GM19438 (cell line): ENCODE measurements around the gene ELOVL1.

ENCODE experiments used
- ATAC-seq: cut with Tn5 transposase; IDR thresholded peaks from one replicate; pipeline ENCODE4 v1.9.1; 2021; ENCODE audit warnings: low read depth; ENCODE audit not compliant: unreplicated experiment

The ELOVL1 gene

GRCh38 chr1:43358121-43358745, 9.6 kb downstream of the ELOVL1 start:
- peak; percentile 34 for ATAC-seq

GRCh38 chr1:43357251-43357650, 10.6 kb downstream of the ELOVL1 start:
- no peak for ATAC-seq

GRCh38 chr1:43354936-43355335, 12.9 kb downstream of the ELOVL1 start:
- ATAC-seq = no peak

GRCh38 chr1:43354471-43354870, 13.3 kb downstream of the ELOVL1 start:
- no peak for ATAC-seq

DNA sequence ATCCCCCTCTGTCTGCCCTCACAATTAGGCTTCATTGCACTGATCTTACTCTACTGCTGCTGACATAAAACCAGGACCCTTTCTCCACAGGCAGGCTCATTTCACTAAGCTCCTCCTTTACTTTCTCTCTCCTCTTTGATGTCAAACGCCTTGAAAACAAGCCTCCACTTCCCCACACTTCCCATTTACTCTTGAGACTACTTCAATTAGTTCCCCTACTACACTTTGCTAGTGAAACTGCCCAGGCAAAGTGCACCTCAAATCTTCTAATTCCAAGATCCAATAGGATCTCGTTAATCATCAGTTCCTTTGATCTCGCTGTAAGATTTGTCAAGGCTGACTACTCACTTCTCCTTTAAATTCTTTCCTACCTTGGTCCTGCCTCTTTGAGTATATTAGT, 14.9 kb downstream of the ELOVL1 start:
- ATAC-seq = no peak

DNA sequence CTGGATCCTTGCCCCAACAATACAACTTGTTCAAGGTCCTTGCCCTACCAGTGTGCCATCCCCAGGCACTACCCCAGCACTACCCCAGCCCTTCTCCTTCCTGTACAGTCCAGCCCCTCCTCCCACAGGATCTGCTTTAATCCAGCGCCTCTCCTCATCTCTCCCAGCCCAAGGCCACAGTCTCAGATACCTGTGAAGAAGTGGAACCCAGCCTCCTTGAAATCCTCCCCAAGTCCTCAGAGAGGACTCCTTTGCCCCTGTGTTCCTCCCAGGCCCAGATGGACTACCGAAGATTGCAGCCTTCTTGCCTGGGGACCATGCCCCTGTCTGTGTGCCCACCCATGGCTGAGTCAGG, 15.5 kb downstream of the ELOVL1 start:
- ATAC-seq = no peak

DNA sequence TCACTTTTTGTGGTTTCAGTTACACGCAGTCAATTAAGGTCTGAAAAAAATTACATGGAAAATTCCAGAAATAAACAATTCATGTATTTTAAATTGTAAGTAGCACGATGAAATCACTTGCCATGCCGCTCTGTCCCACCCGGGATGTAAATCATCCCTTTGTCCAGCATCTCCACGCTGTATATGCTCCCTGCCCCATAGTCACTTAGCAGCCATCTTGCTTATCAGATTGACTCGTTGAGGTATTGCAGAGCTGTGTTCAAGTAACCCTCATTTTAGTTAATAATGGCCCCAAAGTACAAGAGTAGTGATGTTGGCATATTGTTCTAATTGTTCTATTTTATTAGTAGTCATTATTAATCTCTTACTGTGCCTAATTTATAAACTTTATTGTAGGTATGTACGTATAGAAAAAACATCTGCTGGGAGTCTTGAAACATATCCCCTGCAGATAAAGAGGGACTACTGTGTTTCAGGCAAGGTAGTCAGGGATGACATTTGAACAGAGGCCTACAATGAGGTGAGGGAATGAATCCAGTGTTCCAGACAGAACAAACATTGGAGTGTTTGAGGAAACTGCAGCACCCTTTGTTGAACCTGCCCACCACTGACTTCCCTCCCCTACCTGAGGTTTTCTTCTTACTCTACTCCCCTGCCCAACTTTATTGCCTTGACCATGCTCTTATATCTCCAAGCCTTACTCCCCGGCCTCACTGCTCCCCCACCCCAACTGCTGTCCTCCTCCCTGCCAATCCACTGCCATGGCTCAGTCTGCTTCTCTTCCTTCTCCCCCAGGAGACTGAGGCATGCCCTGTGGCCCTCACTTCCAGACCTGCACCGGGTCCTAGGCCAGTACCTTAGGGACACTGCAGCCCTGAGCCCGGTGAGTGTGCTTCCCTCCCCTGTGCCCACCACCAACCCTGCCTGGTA, 16.1 kb downstream of the ELOVL1 start:
- ATAC-seq = no peak

GRCh38 chr1:43350976-43351375, 16.8 kb downstream of the ELOVL1 start:
- ATAC-seq = no peak

DNA sequence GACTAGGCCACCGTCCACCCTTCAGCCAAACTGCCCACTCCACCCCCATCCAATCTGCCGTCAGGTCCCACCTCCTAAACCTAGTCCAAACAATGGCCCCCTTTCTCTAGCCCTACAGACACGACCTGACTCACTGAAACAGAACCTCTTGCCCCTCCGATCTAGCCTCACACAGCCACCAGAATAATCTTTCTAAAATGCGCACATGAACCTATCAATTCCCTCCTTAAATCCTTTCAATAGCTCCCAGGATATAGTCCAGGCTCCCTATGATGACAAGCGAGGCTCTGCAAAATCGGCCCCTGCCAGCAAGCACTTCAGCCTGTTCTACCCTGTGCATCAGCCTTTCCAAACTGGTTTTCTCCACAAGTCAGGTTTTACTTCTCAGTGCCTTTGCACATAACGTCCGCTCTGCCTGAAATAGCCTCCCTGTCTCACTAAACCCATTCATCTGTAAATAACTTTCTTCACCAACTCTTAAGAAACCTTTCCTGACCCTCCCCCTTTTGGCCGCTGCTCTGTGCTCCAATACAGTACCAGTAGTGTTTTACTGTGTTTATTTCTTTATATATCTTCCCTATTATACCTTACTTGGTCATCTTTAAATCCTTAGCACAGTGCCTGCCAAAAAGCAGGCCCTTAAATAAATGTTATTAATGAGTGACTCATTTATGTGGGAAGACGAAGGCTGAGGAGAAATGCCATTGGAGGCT, 18.1 kb downstream of the ELOVL1 start:
- no peak for ATAC-seq

DNA sequence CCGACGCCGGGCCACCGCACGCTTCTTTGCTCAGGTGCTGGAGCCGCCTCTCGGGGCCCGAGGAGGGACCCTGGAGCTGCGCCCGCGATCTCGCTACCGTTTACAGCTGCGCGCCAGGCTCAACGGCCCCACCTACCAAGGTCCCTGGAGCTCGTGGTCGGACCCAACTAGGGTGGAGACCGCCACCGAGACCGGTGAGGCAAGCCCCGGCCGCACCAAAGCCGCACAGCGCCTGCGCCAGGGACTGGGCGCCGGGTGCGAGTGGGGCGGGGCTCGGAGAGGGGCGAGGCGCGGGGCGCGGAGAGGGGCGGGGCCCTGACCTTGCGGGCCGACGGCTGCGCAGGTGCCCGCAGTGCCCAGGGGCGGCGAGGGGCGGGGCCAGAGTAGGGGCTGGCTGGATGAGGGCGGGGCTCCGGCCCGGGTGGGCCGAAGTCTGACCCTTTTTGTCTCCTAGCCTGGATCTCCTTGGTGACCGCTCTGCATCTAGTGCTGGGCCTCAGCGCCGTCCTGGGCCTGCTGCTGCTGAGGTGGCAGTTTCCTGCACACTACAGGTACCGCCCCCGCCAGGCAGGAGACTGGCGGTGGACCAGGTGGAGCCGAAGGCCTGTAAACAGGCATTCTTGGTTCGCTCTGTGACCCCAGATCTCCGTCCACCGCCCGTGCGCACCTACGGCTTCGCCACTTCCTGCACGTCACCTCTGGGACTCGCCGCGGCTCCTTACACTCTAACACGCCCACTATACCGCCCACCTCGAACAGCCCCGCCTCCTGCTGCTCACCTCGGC, 18.8 kb downstream of the ELOVL1 start:
- ATAC-seq = no peak

DNA sequence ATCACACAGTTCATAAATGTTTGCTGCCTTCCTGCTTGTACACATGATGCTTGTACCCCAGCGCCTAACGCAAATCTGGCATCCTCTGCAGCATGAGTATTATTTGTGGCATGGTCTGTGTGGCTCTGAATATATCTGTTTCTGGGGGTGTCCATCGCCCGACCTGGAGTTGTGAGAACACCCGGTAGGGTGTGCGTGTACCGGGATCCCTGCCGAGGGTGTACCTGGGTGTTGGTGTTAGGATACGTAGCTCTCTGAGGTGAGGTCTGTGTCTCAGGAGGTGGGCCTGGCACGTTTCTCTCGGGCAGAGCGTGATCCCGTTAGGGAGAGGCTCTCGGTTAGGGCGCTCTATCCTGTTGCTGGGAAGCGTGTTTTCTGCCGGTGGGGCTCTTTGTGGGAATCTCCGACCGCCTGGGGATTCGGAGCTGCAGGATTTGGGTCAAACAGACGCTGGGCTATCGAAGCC, 19.4 kb downstream of the ELOVL1 start:
- no peak for ATAC-seq

DNA sequence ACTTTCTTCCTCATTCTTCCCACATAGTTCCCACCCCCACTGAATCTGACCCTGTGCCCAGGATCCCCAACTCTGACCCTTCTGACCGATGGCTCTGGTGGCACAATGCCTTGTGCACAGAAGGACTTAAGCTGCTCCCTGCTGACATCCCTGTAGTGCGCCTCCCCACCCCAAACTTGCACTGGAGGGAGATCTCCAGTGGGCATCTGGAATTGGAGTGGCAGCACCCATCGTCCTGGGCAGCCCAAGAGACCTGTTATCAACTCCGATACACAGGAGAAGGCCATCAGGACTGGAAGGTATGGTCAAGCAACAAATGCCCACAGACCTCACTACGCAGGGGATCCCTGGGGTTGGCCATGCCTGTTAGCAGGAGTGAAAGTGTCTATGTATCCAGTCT, 21.2 kb downstream of the ELOVL1 start:
- ATAC-seq = no peak

DNA sequence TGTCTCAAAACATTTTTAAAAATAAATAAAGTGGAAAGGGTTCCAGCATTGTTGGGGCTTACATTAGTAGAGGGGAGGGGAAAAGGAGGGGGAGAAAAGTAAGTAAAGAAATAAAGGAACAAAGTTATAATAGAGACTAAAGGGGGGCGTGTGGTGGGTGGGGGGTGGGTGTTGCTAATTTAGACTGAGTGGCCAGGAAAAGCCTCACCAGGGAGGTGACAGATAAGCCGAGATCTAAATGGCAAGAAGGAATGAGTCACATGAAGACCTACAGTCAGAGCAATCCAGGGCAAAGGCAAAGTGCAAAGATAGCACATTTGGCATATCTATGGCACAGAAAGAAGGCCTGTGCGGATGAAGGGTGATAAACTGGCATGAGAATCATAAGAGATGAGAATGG, 22.7 kb downstream of the ELOVL1 start:
- ATAC-seq = no peak

- ATAC-seq = no peak
Measured at GRCh38 chr1:43344267-43344850, 23.5 kb downstream of the ELOVL1 start.

- no peak for ATAC-seq
Measured at GRCh38 chr1:43340559-43340958, 27.3 kb downstream of the ELOVL1 start.

GRCh38 chr1:43339584-43340232, 28.1 kb downstream of the ELOVL1 start:
- ATAC-seq = no peak

DNA sequence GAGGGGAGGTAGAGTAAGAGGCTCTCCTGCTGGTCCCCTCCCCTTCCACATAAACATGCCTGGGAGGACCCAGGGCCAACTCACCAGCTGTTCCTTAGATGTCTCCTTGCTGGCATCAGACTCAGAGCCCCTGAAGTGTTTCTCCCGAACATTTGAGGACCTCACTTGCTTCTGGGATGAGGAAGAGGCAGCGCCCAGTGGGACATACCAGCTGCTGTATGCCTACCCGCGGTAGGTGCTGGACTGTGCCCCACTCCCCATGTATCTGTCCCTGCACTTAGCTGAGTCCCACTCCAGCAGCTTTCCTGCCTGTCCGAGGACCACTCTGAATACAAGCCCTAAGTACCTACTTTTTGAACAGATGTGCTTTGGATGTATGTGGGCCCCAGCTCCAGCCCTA, 29.8 kb downstream of the ELOVL1 start:
- ATAC-seq = no peak

DNA sequence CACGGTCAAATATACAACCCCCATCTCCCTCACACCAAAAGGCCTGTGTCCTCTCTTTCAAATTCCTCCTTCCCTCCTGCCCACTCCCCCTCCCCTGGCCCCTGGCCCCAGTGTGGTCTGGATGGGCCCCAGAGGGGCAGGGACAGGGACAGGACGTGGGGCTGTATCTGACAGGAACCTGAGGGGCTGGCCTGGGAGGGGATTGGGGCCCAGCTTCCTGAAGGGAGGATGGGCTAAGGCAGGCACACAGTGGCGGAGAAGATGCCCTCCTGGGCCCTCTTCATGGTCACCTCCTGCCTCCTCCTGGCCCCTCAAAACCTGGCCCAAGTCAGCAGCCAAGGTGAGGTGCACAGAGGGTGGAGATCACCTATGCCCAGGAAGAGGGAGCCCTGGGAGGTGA, 30.2 kb downstream of the ELOVL1 start, which contains the start of gene MPL:
Gene MPL (plus strand): TSS at position 231 of the 400 bp plus-strand sequence. CDS start 31 bp downstream, at position 262.
- no peak for ATAC-seq

DNA sequence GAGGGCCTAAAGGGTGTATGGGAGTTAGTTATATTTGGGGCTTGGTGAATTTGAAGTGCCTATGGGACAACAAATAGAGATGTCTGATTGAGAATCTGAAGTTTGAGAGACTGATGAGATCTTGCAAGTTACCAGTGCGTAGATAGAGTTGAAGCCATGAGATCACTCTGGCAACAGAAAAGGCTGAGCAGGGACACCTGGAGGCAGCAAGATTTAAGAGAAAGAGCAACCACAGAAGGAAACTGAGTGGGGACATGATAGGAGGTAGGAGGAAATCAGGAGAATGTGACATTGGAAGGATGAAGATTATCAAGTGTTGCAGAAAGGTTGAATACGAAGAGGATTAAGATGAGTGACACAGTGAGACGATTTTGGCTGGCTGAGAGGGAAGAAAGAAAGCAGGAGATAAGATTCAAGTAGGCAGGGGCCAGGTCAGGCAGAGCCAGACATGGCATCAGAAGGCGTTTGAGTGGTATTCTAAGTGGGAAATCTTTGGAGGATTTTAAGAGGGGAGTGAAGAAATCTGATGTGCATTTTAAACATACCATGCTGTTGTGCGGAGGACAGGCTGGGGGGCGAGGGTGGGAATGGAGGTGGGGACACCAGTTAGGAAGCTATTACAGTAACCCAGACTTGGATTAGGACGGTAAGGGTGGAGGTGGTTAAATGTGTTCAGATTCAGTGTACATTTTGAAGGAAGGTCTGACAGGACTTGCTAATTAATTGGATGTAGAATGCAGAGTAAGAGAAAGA, 33.2 kb downstream of the ELOVL1 start:
- no peak for ATAC-seq
